Activated naive CD8-positive, alpha-beta T cell treated with anti-CD3 and anti-CD28 coated beads, Interleukin-2, amount 50 U/mL, for 24 hours (primary cell): ENCODE data around the gene WNT7A.

Experiments
- ATAC-seq: fragments of 150-1000 bp; cut with Tn5 transposase; one replicate; pipeline ENCODE4 v1.10.0; 2021
- DNase-seq: peaks from one replicate; pipeline ENCODE4 v3.0.0; 2021
- H3K27ac Mint-ChIP-seq: one replicate; pipeline ENCODE4 v1.8.0; 2021; ENCODE audit warnings: mild to moderate bottlenecking, mixed read lengths
- H3K27me3 Mint-ChIP-seq: one replicate; pipeline ENCODE4 v1.8.0; 2021; ENCODE audit warnings: mixed read lengths
- H3K36me3 Mint-ChIP-seq: one replicate; pipeline ENCODE4 v1.8.0; 2021; ENCODE audit warnings: low read depth, mixed read lengths
- H3K4me1 Mint-ChIP-seq: one replicate; pipeline ENCODE4 v1.8.0; 2021; ENCODE audit warnings: mixed read lengths
- H3K4me3 Mint-ChIP-seq: one replicate; pipeline ENCODE4 v1.8.0; 2021; ENCODE audit warnings: mild to moderate bottlenecking, moderate library complexity, mixed read lengths
- H3K9me3 Mint-ChIP-seq: one replicate; pipeline ENCODE4 v1.8.0; 2021; ENCODE audit warnings: mixed read lengths

WNT7A gene

DNA sequence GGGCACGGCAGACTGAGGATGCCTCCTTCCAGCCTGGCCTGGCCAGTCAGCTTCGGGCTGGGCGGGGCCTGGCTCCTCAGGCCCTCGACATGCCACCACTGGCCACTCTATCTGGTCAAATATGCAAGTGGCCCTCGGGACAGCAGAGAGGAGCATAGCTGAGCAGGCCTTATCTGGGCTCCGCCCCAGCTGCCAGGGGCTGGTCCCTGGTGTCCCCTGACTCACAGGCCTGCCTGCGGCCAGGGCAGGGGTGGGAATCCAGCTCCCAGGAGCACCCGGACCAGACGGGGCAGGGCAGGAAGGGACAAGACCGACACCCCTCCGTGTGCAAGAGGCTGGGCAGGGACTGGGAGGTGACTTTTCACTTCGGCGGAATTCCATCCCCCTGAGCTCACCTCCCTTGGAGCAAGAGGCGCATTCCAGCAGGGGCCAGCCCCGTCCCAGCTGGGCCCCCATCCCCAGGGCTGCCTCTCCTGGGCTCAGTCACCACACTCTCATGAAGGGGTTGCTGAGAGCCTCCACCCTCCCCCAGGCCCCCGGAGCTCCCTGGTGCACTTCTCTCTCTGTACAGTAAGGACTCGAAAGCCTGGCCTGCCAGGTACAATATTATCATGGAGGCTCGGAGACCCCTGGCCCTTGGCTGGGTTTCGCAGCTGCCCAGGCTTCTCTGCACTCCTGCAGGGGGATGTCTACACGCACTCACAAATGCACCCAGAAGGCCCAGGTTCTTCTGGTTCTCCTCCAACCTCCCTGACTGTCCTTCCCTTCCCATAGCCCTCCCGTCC is 29.5 kb downstream of the WNT7A start:
- H3K4me1 Mint-ChIP-seq, result peaks cover 19% of the 10 kb centered on the region
- no peaks in the 10 kb centered on the region for H3K36me3 Mint-ChIP-seq
- DNase-seq (no peak), ATAC-seq (no peak)
- no peak overlapping the region for H3K4me3 Mint-ChIP-seq
- H3K27ac Mint-ChIP-seq, result no peak overlapping the region
- H3K27me3 Mint-ChIP-seq, result no peaks in the 10 kb centered on the region
- H3K9me3 Mint-ChIP-seq, result no peaks in the 10 kb centered on the region

DNA sequence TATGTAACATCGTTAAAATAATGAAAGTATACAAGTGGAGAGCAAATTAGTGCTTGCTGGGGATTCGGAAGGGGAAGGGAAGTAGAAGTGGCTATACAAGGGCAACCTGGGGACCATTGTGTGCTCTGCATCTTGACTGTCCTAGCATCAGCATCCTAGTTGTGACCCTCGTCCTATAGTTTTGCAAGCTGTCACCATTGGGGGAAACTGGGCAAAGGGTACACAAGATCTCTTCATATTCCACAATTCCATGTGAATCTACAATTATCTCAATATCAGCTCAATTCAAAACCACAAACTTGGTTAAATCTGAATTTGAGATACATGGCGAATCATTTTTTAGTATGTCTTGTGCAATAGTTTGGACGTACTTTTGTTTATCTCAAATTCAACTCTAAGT is 30.9 kb downstream of the WNT7A start:
- ATAC-seq (no peak), DNase-seq (no peak)
- H3K27me3 Mint-ChIP-seq, result no peaks in the 10 kb centered on the region
- H3K36me3 Mint-ChIP-seq, result no peaks in the 10 kb centered on the region
- no peak overlapping the region for H3K27ac Mint-ChIP-seq
- no peak overlapping the region for H3K4me3 Mint-ChIP-seq
- H3K9me3 Mint-ChIP-seq, result no peaks in the 10 kb centered on the region
- peaks cover 19% of the 10 kb centered on the region for H3K4me1 Mint-ChIP-seq

DNA sequence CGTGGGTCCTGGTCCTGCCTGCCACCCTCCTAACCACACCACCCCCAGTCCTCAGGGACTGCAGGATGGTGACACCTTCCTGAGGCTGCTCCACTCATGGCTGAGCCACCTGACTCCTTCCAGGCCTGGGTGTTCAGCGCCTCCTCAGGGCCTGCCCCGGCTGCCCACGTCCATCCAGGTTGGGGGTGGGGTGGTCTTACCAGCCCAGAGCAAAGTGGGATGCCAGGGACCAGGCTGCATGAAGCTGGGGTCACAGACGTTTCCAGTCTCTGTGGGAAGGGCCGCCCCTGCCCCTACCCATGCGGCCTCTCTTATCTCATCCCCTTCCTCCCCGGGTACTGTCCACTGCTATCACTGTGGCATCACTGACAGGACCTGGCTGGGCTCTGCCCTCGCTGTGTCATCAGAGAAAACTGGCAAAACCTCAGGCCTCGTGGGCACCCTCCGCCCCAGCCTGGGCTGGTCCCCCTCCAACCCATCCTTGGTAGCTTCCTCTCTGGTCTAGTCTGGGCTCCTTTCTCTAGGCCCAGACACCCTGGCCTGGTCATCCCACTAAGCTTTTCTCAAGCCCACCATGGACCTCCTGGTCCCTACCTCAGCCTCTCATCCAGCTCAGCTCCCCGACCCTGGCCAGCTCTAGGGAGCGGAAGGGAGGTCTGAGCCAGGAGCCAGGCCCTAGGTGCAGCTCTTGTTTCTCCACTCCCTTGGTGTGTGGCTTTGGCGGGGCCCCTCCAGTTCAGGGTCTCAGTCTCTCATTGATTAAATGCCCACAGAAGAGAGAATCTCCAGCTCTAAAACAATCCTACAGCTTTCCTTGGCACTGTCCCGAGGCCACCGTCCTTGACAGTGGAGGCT is 32.9 kb downstream of the WNT7A start:
- Mint-ChIP-seq H3K27me3 (no peaks in the 10 kb centered on the region), H3K9me3 (no peaks in the 10 kb centered on the region), H3K36me3 (no peaks in the 10 kb centered on the region), H3K4me3 (no peak overlapping the region), H3K4me1 (peaks cover 8% of the 10 kb centered on the region), H3K27ac (no peak overlapping the region)
- ATAC-seq (no peak), DNase-seq (no peak)

DNA sequence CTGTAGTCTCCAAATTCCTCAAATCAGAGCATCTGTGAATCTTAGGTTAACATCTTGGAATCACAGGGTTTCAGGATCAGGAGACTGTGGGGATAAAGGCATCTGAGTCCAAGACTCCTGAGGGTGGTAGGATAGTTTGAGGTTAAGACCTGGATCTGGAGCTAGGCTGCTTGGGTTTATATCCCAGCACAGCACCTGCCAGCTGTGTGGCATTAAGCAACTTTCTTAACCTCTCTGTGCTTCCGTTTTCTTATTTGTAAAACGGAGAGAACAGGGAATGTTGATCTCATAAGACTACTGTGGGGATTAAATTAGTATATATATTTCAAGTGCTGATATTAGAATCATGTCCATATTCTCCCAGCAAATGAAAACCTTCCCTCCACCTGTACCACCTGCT is 33.6 kb downstream of the WNT7A start:
- Mint-ChIP-seq H3K4me1 (peaks cover under 1% of the 10 kb centered on the region), H3K4me3 (no peak overlapping the region), H3K27me3 (no peaks in the 10 kb centered on the region), H3K27ac (no peak overlapping the region), H3K9me3 (no peaks in the 10 kb centered on the region), H3K36me3 (no peaks in the 10 kb centered on the region)
- ATAC-seq (no peak), DNase-seq (no peak)

DNA sequence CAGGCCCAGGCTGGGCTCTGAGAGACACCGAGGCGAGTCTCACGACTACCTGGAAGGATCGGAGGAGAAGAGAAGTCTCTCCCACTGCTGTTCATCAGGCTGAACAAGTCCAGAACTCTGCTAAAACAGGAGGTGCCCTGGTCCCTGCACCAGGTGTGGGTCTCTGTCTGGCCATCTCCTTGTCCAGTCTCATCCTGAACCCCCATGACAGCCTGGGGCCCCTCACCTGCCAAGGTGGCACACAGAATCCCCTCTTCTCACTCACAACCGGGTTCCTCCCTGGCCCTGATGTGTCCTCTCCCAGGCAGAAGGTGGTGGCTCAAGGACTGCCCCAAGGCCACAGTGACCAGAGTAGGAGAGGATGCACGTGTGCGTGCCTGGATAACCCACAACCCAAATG is 34.1 kb downstream of the WNT7A start:
- no peaks in the 10 kb centered on the region for H3K4me1 Mint-ChIP-seq
- ATAC-seq, result no peak
- no peak for DNase-seq
- no peak overlapping the region for H3K27ac Mint-ChIP-seq
- no peaks in the 10 kb centered on the region for H3K9me3 Mint-ChIP-seq
- H3K4me3 Mint-ChIP-seq, result no peak overlapping the region
- H3K27me3 Mint-ChIP-seq, result no peaks in the 10 kb centered on the region
- no peaks in the 10 kb centered on the region for H3K36me3 Mint-ChIP-seq

DNA sequence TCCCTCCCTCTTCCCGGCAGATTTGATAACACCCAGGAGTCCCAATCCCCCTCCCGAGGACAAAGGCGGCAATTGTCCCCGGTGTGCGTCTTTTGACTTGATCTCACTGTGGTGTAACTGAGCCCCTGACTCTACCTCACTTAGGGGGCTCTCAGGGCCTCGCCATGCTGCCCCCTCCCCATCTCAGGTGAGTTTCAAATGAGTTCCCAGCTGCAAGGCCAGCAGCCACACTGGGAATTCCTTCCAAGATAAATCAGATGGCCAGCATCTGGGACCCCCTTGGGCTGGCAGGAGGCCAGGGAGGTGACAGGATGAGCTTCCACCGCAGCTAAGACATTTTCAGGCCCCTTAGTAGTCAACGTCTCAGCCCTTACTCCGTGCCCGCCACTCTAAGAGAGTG is 35.0 kb downstream of the WNT7A start:
- Mint-ChIP-seq H3K9me3 (no peaks in the 10 kb centered on the region), H3K27me3 (no peaks in the 10 kb centered on the region), H3K4me1 (no peaks in the 10 kb centered on the region), H3K27ac (no peak overlapping the region), H3K4me3 (no peak overlapping the region), H3K36me3 (no peaks in the 10 kb centered on the region)
- no peak for DNase-seq
- no peak for ATAC-seq

DNA sequence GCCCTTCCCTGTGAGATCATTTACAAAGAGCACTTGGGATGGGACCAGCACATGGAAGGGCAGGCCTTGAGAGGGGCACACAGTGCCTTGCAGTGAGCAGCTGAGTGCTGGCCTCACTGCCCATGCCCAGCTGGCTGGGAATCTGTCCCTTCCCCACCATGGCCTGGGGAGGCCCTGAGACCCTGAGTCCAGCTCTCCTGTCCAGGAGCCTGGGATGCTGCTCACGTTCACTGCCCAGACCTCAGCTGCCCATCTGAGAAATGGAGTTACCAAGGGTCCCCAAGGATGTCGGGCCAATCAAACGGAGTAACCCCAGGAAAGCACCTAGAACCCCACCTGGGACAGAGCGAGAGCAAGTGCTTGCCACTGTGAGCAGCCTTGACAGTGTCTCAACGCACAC is 35.6 kb downstream of the WNT7A start:
- Mint-ChIP-seq H3K27me3 (no peaks in the 10 kb centered on the region), H3K4me3 (no peak overlapping the region), H3K4me1 (no peaks in the 10 kb centered on the region), H3K9me3 (no peaks in the 10 kb centered on the region), H3K36me3 (no peaks in the 10 kb centered on the region), H3K27ac (no peak overlapping the region)
- ATAC-seq, result no peak
- DNase-seq, result no peak

DNA sequence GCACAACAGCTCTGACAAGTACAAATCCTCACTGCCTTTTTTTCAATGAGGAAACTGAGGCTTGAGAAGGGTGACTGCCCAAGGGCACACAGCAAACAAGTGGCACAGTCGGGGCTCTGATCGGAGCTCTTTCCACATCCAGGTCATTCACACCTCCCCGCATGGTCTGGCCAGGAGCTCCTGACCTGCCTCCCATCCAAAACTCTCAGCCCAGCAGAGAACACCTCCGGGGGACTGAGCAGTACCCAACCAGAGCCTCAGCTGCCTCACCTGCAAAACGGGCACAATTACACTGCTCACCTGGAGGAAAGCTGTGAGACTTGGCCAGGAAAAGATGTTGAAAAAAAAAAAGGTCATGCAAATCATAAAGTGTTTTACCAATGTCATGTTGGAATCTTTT is 36.5 kb downstream of the WNT7A start:
- Mint-ChIP-seq H3K4me1 (no peaks in the 10 kb centered on the region), H3K36me3 (no peaks in the 10 kb centered on the region), H3K27ac (no peak overlapping the region), H3K27me3 (no peaks in the 10 kb centered on the region), H3K9me3 (no peaks in the 10 kb centered on the region), H3K4me3 (no peak overlapping the region)
- DNase-seq (no peak), ATAC-seq (no peak)

DNA sequence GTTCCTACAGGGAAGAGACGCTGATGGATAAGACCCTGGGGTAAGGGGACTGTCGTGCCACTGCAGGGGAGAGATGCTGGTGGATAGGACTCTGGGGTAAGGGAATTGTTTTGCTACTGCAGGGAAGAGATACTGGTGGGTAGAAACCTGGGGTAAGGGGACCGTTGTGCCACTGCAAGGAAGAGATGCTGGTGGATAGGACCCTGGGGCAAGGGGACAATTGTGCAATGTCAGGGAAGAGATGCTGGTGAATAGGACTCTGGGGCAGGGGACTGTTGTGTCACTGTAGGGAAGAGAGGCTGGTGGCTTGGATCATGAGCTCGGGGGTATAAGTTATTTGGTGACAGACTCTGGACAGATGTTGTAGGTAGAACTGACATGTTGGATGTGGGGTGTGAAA is 37.6 kb downstream of the WNT7A start:
- no peaks in the 10 kb centered on the region for H3K36me3 Mint-ChIP-seq
- H3K4me1 Mint-ChIP-seq, result no peaks in the 10 kb centered on the region
- ATAC-seq, result no peak
- H3K9me3 Mint-ChIP-seq, result no peaks in the 10 kb centered on the region
- H3K4me3 Mint-ChIP-seq, result no peak overlapping the region
- no peak for DNase-seq
- H3K27me3 Mint-ChIP-seq, result no peaks in the 10 kb centered on the region
- no peak overlapping the region for H3K27ac Mint-ChIP-seq

DNA sequence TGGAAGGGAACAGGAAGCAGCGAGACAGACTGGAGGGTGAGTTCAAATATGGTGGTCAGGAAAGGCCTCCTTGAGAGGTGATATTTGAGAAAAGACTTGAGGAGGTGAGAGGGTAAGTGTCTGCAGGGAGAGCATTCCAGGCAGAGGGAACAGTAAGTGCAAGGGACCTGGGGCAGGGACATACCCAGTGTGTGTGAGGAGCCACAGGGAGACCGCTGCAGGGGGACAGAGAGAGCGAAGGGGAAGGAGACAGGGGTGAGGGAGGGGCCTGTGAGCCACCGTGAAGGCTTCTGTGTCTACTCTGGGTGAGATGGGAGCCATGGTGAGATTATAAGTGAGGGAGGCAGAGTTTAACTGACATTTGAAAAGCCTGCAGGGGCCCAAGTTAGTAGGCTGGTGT is 38.0 kb downstream of the WNT7A start:
- no peak for DNase-seq
- Mint-ChIP-seq H3K27me3 (no peaks in the 10 kb centered on the region), H3K4me1 (no peaks in the 10 kb centered on the region), H3K36me3 (no peaks in the 10 kb centered on the region), H3K4me3 (no peak overlapping the region), H3K27ac (no peak overlapping the region), H3K9me3 (no peaks in the 10 kb centered on the region)
- ATAC-seq, result no peak

DNA sequence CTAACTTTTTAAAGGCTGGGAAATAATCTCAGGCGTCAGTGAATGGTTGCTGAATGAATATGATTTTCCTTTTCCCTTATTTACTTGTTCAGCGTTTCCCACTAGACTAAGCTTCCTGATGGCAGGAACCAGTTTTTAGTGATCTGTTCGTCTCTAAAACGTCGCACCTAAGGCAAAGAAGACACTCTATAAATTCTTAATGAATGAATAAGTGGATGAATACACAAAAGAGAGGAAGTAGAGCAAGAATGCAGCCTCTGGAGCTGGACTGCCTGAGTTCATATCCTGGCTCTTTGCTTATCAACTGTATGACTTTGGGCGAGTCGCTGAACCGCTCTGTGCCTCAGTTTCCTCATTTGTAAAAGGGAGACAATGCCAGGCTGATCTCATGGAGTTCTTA is 38.7 kb downstream of the WNT7A start:
- no peak for ATAC-seq
- no peaks in the 10 kb centered on the region for H3K9me3 Mint-ChIP-seq
- H3K27me3 Mint-ChIP-seq, result no peaks in the 10 kb centered on the region
- DNase-seq, result no peak
- H3K4me3 Mint-ChIP-seq, result no peak overlapping the region
- H3K27ac Mint-ChIP-seq, result no peak overlapping the region
- no peaks in the 10 kb centered on the region for H3K36me3 Mint-ChIP-seq
- H3K4me1 Mint-ChIP-seq, result no peaks in the 10 kb centered on the region

DNA sequence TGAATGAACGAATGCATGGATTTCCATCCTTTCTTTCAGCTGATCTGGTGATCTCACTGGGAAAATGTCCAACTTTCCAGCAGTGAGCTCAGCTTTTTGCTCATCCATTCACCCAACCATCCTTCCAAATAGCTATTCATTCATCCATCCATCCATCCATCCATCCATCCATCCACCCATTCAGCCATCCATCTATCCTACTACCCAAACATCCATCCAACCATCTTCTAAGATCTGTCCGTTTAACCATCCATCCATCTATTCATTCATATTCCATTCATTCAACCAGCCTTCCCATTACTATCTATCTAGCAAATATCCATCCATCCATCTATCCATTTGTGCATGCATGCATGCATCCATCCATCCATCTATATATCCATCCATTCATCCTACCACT is 39.4 kb downstream of the WNT7A start:
- H3K27ac Mint-ChIP-seq, result no peak overlapping the region
- DNase-seq (no peak), ATAC-seq (no peak)
- no peaks in the 10 kb centered on the region for H3K9me3 Mint-ChIP-seq
- H3K27me3 Mint-ChIP-seq, result no peaks in the 10 kb centered on the region
- H3K4me1 Mint-ChIP-seq, result no peaks in the 10 kb centered on the region
- no peak overlapping the region for H3K4me3 Mint-ChIP-seq
- H3K36me3 Mint-ChIP-seq, result no peaks in the 10 kb centered on the region

DNA sequence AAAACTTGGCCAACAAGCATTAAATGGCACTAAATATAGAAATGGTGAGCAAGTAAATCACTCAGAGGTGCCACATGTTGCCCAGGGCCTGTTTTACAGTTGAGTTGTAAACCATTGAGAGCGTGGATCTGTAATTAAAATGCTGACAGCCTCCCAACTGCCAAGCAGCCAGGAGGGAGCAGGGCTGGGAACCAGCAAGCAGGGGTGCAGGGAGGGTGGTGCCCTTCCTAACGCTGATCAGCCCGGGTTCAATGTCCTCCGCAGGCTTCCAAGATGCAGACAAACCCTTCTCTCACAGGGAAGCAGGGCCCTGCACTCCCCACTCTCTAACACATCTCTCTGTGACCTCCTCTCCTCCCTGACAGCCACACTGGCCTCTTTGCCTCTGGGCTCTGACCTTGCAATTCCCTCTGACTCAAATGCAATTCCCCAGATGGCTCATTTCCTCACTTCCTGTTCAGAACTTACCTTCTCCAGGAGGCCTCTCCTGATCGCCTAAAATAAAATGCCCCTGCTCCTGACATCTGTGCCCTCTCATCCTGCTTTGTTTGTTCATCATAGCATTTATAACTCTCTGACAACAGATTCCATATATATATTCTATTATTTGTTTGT is 40.0 kb downstream of the WNT7A start:
- H3K4me3 Mint-ChIP-seq, result no peak overlapping the region
- no peaks in the 10 kb centered on the region for H3K36me3 Mint-ChIP-seq
- peaks cover 2% of the 10 kb centered on the region for H3K27me3 Mint-ChIP-seq
- no peaks in the 10 kb centered on the region for H3K9me3 Mint-ChIP-seq
- DNase-seq (no peak), ATAC-seq (no peak)
- no peak overlapping the region for H3K27ac Mint-ChIP-seq
- H3K4me1 Mint-ChIP-seq, result no peaks in the 10 kb centered on the region

DNA sequence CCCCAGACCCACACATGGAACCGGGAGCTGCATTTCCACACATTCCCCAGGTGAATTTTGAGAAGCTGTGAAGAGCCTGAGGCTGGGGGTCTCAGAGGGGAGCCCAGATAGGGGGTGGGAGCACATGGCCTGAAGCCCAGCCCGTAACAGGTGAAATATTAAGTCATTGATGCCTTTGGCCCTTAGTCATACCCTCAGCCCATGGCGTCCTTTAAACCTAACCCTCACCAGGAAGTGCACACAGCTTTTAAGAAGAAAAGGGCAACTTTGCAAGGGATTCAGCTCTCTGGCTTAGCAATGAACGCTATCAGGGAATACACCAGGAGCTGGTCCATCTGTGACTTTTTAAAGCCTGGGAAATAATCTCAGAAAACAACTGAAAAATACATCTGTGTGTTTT is 40.6 kb downstream of the WNT7A start:
- Mint-ChIP-seq H3K9me3 (no peaks in the 10 kb centered on the region), H3K4me3 (no peak overlapping the region), H3K27ac (no peak overlapping the region), H3K27me3 (peaks cover 6% of the 10 kb centered on the region), H3K4me1 (no peaks in the 10 kb centered on the region), H3K36me3 (no peaks in the 10 kb centered on the region)
- no peak for DNase-seq
- no peak for ATAC-seq

DNA sequence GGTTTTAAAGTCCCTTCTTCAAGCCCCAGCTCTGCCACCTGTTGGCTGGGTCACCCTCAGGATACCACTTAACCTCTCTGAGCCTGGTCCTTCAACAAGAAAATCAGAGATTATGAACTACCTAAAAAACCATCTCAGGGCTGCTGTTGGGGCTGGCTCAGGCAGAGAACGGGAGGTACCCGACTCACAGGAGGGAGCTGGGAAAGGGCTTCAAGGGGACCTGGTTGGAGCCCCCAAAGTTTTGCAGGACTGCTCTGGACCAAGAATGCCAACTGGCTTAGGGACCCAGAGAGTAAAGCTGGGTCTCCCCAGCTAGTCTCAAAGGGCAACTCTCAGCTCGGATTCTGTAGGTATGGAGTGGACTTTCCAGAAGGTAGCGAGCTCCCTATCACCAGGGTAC is 41.5 kb downstream of the WNT7A start:
- Mint-ChIP-seq H3K27me3 (peaks cover 6% of the 10 kb centered on the region), H3K36me3 (no peaks in the 10 kb centered on the region), H3K4me3 (no peak overlapping the region), H3K9me3 (no peaks in the 10 kb centered on the region), H3K27ac (no peak overlapping the region), H3K4me1 (no peaks in the 10 kb centered on the region)
- ATAC-seq (no peak), DNase-seq (no peak)
